ENCODE data around the gene OCSTAMP. TPM values are rescaled to one million over a fixed set of nuclear protein-coding genes. Genes with fewer than 3 reads are reported as not detected.
A peak's percentile ranks its signal among the peaks of the same experiment; 100 is the strongest.

Gene OCSTAMP, protein sequence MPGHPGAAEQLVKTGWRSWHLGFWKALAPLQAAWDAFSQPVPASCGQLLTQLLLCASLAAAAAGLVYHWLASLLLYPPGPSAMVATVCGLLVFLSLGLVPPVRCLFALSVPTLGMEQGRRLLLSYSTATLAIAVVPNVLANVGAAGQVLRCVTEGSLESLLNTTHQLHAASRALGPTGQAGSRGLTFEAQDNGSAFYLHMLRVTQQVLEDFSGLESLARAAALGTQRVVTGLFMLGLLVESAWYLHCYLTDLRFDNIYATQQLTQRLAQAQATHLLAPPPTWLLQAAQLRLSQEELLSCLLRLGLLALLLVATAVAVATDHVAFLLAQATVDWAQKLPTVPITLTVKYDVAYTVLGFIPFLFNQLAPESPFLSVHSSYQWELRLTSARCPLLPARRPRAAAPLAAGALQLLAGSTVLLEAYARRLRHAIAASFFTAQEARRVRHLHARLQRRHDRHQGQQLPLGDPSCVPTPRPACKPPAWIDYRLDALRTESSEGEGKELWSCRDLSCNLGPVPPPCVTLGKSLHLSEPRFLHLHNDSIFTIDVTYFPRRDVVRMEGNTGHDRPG
- not detected in 2 replicates for total RNA-seq (2014; rRNA removed; shearing (Covaris generic); ENCODE audit: low replicate concordance)

- Histone ChIP-seq H3K36me3 (ENCODE audit: insufficient read depth, low read length) (no peaks in the 10 kb centered on the region), H3K4me2 (ENCODE audit: low read depth, low read length, poor library complexity, severe bottlenecking) (no peak within 1 kb of the TSS), H4K20me1 (ENCODE audit: insufficient read depth, low read depth, low read length) (no peaks in the 10 kb centered on the region), H3K27ac (ENCODE audit: low read length) (no peak within 1 kb of the TSS), H3K9me2 (replicated peaks; ENCODE audit: insufficient read depth, low read length) (no peaks in the 10 kb centered on the region), H3K27me3 (ENCODE audit: low read length) (no peaks in the 10 kb centered on the region), H2AFZ (ENCODE audit: low read length) (no peak within 1 kb of the TSS), H3K9me3 (ENCODE audit: low read length) (no peaks in the 10 kb centered on the region), H3K4me3 (ENCODE audit: low read length) (no peak within 1 kb of the TSS), H3K9ac (ENCODE audit: low read length) (no peak within 1 kb of the TSS), H3K79me2 (ENCODE audit: low read length) (no peaks in the 10 kb centered on the region), H3K4me1 (ENCODE audit: low read length) (no peaks in the 10 kb centered on the region; the same call in 1 of the 2 replicates)
- DNase-seq = no peak
Observed at GRCh38 chr20:46550461-46550860, at the start of gene OCSTAMP. TSS of gene OCSTAMP (minus strand) at chr20:46550654. CDS start at chr20:46550560, 94 bp downstream.

DNA sequence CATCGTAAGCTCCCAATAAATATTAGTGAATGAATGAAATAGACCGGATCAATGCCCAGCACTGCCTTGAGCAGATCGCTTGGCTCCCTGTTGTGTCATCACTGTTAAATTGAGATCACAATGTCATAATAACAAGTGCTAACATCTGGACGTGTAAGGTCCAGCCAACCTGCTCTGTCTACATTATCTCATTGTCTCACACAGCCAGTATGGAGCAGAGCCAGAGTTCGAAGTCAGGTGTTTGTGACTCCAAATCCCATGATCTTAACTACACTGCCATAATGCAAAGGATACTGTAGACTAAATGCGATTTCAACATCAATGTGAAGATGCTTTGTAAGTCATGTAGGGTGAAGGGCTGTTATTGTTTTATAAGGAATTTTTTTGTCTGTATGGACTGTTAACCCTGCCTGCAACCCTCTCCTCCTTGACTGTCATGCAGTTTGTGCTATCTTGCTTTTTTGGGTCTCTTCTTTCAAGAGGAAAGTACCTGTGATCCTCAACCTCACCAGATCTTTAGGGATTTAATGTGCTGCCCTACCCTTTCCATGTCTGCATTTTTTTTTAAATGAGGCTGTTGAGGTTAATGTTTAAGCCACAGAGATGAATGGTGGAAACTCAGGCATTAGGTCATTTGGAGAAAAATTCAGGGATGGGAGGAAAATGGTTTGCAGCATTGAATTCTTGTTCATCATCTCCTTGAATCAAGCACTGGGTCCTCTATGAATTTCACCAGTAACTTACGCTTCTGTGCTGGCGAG, 49.0 kb upstream of the OCSTAMP start:
- Histone ChIP-seq H3K79me2 (ENCODE audit: low read length) (no peaks in the 10 kb centered on the region), H3K4me1 (ENCODE audit: low read length) (no peaks in the 10 kb centered on the region), H3K4me2 (ENCODE audit: low read depth, low read length, poor library complexity, severe bottlenecking) (no peak overlapping the region), H3K27me3 (ENCODE audit: low read length) (no peaks in the 10 kb centered on the region), H4K20me1 (ENCODE audit: insufficient read depth, low read depth, low read length) (no peaks in the 10 kb centered on the region), H3K9me2 (replicated peaks; ENCODE audit: insufficient read depth, low read length) (no peaks in the 10 kb centered on the region), H3K27ac (ENCODE audit: low read length) (no peak overlapping the region), H3K9ac (ENCODE audit: low read length) (no peak overlapping the region), H3K36me3 (ENCODE audit: insufficient read depth, low read length) (no peaks in the 10 kb centered on the region), H3K4me3 (ENCODE audit: low read length) (no peak overlapping the region), H2AFZ (ENCODE audit: low read length) (no peak overlapping the region), H3K9me3 (ENCODE audit: low read length) (no peaks in the 10 kb centered on the region)
- no peak for DNase-seq

- no peaks in the 10 kb centered on the region for H3K9me3 ChIP-seq (ENCODE audit: low read length)
- no peak overlapping the region for H3K4me3 ChIP-seq (ENCODE audit: low read length)
- H3K79me2 ChIP-seq (ENCODE audit: low read length) = no peaks in the 10 kb centered on the region
- H3K27me3 ChIP-seq (ENCODE audit: low read length) = no peaks in the 10 kb centered on the region
- no peak overlapping the region for H3K4me2 ChIP-seq (ENCODE audit: low read depth, low read length, poor library complexity, severe bottlenecking)
- no peak overlapping the region for H3K9ac ChIP-seq (ENCODE audit: low read length)
- H2AFZ ChIP-seq (ENCODE audit: low read length) = no peak overlapping the region
- no peaks in the 10 kb centered on the region for H3K4me1 ChIP-seq (ENCODE audit: low read length)
- H3K9me2 ChIP-seq (replicated peaks; ENCODE audit: insufficient read depth, low read length) = no peaks in the 10 kb centered on the region
- H3K27ac ChIP-seq (ENCODE audit: low read length) = no peak overlapping the region
- H3K36me3 ChIP-seq (ENCODE audit: insufficient read depth, low read length) = no peaks in the 10 kb centered on the region
- no peaks in the 10 kb centered on the region for H4K20me1 ChIP-seq (ENCODE audit: insufficient read depth, low read depth, low read length)
- no peak for DNase-seq
Observed at GRCh38 chr20:46595933-46596332, 45.5 kb upstream of the OCSTAMP start.

DNA sequence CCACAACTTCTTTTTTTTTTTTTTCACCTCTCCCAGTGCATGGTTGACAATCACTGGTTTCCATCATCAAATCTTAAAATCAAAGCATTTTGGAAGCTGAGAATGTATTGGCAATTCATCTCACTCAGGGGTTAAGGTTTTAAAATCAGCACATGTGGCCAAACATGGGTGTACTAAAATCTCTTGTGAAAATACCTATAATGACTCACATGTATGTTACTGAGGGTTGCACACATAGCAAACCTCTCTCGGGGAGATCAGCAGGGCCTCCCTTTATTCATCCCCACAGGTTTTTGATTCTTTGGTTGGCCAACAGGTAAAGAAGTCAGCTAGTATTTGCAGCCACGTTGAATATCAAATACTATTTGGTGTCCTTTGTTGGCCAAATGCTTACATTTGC, 44.3 kb upstream of the OCSTAMP start:
- Histone ChIP-seq H4K20me1 (ENCODE audit: insufficient read depth, low read depth, low read length) (no peaks in the 10 kb centered on the region), H3K9ac (ENCODE audit: low read length) (no peak overlapping the region)
- DNase-seq = no peak

DNA sequence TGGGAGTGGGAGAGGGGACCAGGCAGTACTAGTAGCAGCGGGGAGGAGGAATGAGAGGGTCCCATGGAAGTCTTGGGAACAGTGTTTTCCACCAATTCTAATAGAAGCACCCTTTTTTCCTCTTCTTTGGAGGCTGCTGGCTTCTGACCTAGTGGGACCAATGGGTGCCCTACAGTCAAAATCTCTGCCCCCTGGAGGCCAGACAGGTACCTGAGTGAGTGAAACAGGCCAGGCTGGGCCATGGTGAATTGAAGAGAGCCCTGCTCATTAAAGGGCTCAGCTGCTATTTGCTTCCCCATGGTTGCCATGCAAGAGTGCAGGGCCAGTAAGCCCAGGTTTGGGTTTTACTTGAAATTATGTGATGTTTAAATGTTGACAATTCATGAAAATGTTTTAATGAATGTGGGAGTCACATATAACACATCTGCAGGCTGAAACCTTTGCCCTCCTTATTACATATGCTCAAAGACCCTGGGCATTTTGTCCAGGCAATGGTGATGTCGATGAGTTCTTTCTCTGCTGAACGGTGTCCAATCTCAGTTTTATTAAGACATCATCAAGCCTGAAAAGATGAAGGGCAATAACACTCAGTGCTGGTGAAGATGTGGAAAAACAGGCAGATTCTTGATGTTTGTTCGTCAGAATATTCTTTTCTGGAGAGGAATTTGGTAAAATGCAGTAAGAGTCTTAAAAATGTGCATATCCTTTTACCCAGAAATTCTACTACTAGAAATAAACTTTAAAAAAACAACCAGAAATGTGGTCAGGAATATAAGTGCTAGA, 42.3 kb upstream of the OCSTAMP start:
- DNase-seq = peak; percentile 69
- H3K36me3 ChIP-seq (ENCODE audit: insufficient read depth, low read length) = no peaks in the 10 kb centered on the region
- no peak overlapping the region for H3K27ac ChIP-seq (ENCODE audit: low read length)
- H3K4me3 ChIP-seq (ENCODE audit: low read length) = no peak overlapping the region
- H3K9ac ChIP-seq (ENCODE audit: low read length) = no peak overlapping the region
- no peaks in the 10 kb centered on the region for H3K27me3 ChIP-seq (ENCODE audit: low read length)
- no peaks in the 10 kb centered on the region for H3K9me3 ChIP-seq (ENCODE audit: low read length)
- no peaks in the 10 kb centered on the region for H3K4me1 ChIP-seq (ENCODE audit: low read length)
- H2AFZ ChIP-seq (ENCODE audit: low read length) = no peak overlapping the region
- no peaks in the 10 kb centered on the region for H3K9me2 ChIP-seq (replicated peaks; ENCODE audit: insufficient read depth, low read length)
- H3K79me2 ChIP-seq (ENCODE audit: low read length) = no peaks in the 10 kb centered on the region
- H4K20me1 ChIP-seq (ENCODE audit: insufficient read depth, low read depth, low read length) = no peaks in the 10 kb centered on the region
- H3K4me2 ChIP-seq (ENCODE audit: low read depth, low read length, poor library complexity, severe bottlenecking) = no peak overlapping the region

More for the DNA sequence above, 44.3 kb upstream of the OCSTAMP start:
- no peaks in the 10 kb centered on the region for H3K36me3 ChIP-seq (ENCODE audit: insufficient read depth, low read length)
- H2AFZ ChIP-seq (ENCODE audit: low read length) = no peak overlapping the region
- no peak overlapping the region for H3K27ac ChIP-seq (ENCODE audit: low read length)
- H3K9me3 ChIP-seq (ENCODE audit: low read length) = no peaks in the 10 kb centered on the region
- H3K9me2 ChIP-seq (replicated peaks; ENCODE audit: insufficient read depth, low read length) = no peaks in the 10 kb centered on the region
- no peaks in the 10 kb centered on the region for H3K4me1 ChIP-seq (ENCODE audit: low read length)
- no peaks in the 10 kb centered on the region for H3K79me2 ChIP-seq (ENCODE audit: low read length)
- H3K27me3 ChIP-seq (ENCODE audit: low read length) = no peaks in the 10 kb centered on the region
- no peak overlapping the region for H3K4me3 ChIP-seq (ENCODE audit: low read length)
- H3K4me2 ChIP-seq (ENCODE audit: low read depth, low read length, poor library complexity, severe bottlenecking) = no peak overlapping the region

DNA sequence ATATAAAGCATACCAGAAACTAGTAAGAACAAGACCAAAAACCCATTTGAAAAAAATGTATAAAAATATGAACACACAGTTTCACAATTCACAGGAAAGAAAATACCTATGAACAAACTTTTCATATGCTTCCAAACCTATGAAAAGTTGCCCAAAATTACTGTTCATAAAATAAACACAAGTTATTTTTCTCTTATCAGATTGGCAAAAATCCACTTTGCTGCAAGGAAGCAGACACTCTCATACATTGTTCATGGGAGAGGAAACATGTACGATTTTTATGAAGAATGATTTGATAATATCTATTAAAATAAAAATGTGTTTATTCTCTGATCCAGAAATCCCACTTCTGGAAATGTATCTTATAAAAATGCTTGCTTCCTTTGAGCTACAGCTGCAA, 40.0 kb upstream of the OCSTAMP start:
- Histone ChIP-seq H4K20me1 (ENCODE audit: insufficient read depth, low read depth, low read length) (no peaks in the 10 kb centered on the region), H3K4me3 (ENCODE audit: low read length) (no peak overlapping the region), H3K27me3 (ENCODE audit: low read length) (no peaks in the 10 kb centered on the region), H3K9me2 (replicated peaks; ENCODE audit: insufficient read depth, low read length) (no peaks in the 10 kb centered on the region), H3K4me1 (ENCODE audit: low read length) (no peaks in the 10 kb centered on the region), H3K4me2 (ENCODE audit: low read depth, low read length, poor library complexity, severe bottlenecking) (no peak overlapping the region), H3K36me3 (ENCODE audit: insufficient read depth, low read length) (no peaks in the 10 kb centered on the region), H3K27ac (ENCODE audit: low read length) (no peak overlapping the region), H3K9ac (ENCODE audit: low read length) (no peak overlapping the region), H2AFZ (ENCODE audit: low read length) (no peak overlapping the region), H3K9me3 (ENCODE audit: low read length) (no peaks in the 10 kb centered on the region), H3K79me2 (ENCODE audit: low read length) (no peaks in the 10 kb centered on the region)
- no peak for DNase-seq

DNA sequence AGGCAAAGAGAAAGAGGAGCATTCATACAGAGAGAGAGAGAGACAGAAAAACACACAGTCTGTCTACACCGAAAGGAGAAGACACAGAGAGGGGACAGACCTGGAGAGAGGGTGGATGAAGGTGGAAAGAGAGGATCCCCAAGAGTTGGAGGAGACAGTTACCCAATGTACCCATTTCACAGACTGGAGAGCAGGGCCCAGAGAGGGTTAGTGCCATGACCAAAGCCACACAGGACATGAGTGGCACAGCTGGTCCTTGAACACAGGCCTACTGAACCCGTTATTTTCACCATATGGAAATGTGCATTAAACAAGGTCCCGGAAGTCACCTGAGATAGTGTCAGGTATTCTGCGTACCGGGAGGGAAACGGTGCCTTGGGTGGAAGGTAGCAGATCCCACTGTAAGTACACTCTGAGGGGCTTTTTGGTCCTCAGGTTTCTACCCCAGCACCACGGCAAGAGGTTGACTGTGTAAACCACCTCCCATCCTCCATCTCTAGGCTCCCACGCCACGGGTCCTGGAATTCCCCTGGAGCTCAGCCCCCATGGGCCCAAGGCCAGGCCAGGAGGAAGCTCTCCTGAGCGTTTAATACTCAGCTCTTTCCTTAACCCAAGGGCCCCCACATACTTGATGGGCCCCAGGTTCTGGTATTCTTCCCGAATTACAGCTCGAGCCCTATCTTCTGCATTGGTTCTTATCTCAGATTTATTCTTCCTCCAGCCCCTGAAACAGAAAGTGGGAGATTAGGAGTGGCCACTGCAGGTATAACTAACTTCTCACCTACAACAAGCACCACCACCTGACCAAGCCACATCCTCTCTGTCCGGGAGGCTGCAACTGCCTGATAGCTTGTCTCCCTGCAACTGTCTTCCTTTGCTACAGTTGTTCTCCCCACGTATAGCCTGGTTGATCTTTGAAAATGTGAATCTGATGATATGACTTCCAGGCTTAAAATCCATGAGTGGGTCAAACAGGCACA, 38.4 kb upstream of the OCSTAMP start:
- Histone ChIP-seq H2AFZ (ENCODE audit: low read length) (no peak overlapping the region), H3K4me2 (ENCODE audit: low read depth, low read length, poor library complexity, severe bottlenecking) (no peak overlapping the region), H3K9ac (ENCODE audit: low read length) (no peak overlapping the region), H3K27me3 (ENCODE audit: low read length) (no peaks in the 10 kb centered on the region), H3K36me3 (ENCODE audit: insufficient read depth, low read length) (no peaks in the 10 kb centered on the region), H3K27ac (ENCODE audit: low read length) (no peak overlapping the region), H3K79me2 (ENCODE audit: low read length) (no peaks in the 10 kb centered on the region), H3K4me1 (ENCODE audit: low read length) (no peaks in the 10 kb centered on the region), H3K4me3 (ENCODE audit: low read length) (no peak overlapping the region), H3K9me3 (ENCODE audit: low read length) (no peaks in the 10 kb centered on the region), H4K20me1 (ENCODE audit: insufficient read depth, low read depth, low read length) (no peaks in the 10 kb centered on the region), H3K9me2 (replicated peaks; ENCODE audit: insufficient read depth, low read length) (no peaks in the 10 kb centered on the region)
- no peak for DNase-seq

Data from Karpas-422 (cell line).